ENCODE measurements around the gene ACTR8.

GRCh38 chr3:53833700-53834099, 48.3 kb downstream of the ACTR8 start:
- TF ChIP-seq CTCF (conservative IDR thresholded peaks at IDR 0.05; ENCODE audit: low read depth, low read length) (no peak), EZH2 (IDR thresholded peaks at IDR 0.05; ENCODE audit: low read length, unreplicated experiment) (no peak)

Data from PC-3 (cell line).